BJ (cell line): ENCODE measurements around the gene SLC35F4. TPM values are rescaled to one million over a fixed set of nuclear protein-coding genes. Genes with fewer than 3 reads are reported as not detected.

Experiments used
- CTCF ChIA-PET: fragments of 350-600 bp; formaldehyde crosslinking; extraction: SDS; loops from one replicate; lab custom pipeline; 2021; ENCODE audit warnings: antibody characterized with exemption, inconsistent platforms; lab: Yijun Ruan, JAX
- POLR2A ChIA-PET: fragments of 300-600 bp; sonication (Branson Sonifier 250); formaldehyde crosslinking; extraction: SDS; loops from one replicate; lab custom pipeline; 2021; ENCODE audit warnings: antibody characterized with exemption; lab: Charles Lee
- DNase-seq: peaks from one replicate; pipeline ENCODE4 v3.0.0-alpha.2; 2011; ENCODE audit warnings: low read depth
- H3K27me3 ChIP-seq: 2 replicates; pipeline ENCODE4 v1.6.0; 2011; ENCODE audit warnings: low read length; ENCODE audit not compliant: control insufficient read depth, insufficient read depth
- H3K36me3 ChIP-seq: 2 replicates; pipeline ENCODE4 v1.5.1; 2011; ENCODE audit warnings: low read length; ENCODE audit not compliant: control insufficient read depth, insufficient read depth
- H3K4me3 ChIP-seq: 2 replicates; pipeline ENCODE4 v1.5.1; 2011; ENCODE audit warnings: low read depth, mild to moderate bottlenecking, control low read depth, low read length
- CTCF ChIP-seq: IDR thresholded peaks from 2 replicates; pipeline ENCODE4 v1.5.1; 2011; ENCODE audit warnings: low read depth, mild to moderate bottlenecking, control low read depth, inconsistent platforms, low read length, moderate library complexity; ENCODE audit not compliant: insufficient read depth
- polyA plus RNA-seq: library from polyadenylated mRNA; depleted of rRNA; stranded (reverse); fragments of >200 nt; gene quantifications from 2 replicates; pipeline ENCODE4 v1.2.3, GENCODE V29; 2011

SLC35F4 gene
- polyA plus RNA-seq, 1 experiment, result not detected

GRCh38 chr14:57875296-57875695, 9.4 kb upstream of the SLC35F4 start:
- ChIA-PET POLR2A (no interaction called here), CTCF (no interaction called here)
- no peak for TF ChIP-seq CTCF
- no peaks in the 10 kb centered on the region for H3K36me3 ChIP-seq
- no peak overlapping the region for H3K4me3 ChIP-seq
- H3K27me3 ChIP-seq, result no peaks in the 10 kb centered on the region
- no peak for DNase-seq

DNA sequence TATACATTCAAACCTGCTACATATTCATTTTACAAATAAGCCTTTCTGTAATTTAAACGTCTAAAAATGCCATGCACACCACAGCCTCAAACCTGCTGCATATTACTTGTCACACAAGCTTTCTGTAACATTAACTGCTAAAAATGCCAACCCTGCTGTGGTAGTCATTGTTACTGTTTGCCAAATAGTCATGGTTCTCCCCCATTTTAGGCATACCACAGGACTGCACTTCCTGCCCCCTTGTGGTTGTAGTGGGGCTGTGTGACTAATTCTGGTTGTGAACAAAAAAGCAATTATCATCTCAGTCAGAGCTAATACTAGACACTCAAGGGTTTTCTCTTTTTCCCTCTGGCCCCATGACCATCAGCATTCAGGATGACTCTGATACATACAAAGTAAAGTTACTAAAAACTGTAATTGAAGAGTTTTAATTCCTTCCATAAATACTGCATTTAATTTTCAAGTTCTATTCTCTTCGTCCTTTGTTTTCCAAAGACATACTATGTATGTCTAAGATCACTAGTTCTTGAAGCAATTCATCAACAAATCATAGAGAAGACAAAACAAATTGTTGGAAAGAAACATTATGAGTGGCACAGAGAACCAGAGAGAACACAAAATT, 5.7 kb upstream of the SLC35F4 start:
- no peak for DNase-seq
- H3K36me3 ChIP-seq, result no peaks in the 10 kb centered on the region
- peak; percentile 70 for TF ChIP-seq CTCF
- POLR2A ChIA-PET, result no interaction called here
- peaks cover 1% of the 10 kb centered on the region; the same call in 1 of the 2 replicates for H3K27me3 ChIP-seq
- CTCF ChIA-PET, result interaction anchor here (0.8 to 4.2 kb wide), 10 partner anchors 11 to 180 kb away, joined by 3 to 46 read pairs (median 7); no protein-coding TSS in a partner anchor
- no peak overlapping the region for H3K4me3 ChIP-seq

DNA sequence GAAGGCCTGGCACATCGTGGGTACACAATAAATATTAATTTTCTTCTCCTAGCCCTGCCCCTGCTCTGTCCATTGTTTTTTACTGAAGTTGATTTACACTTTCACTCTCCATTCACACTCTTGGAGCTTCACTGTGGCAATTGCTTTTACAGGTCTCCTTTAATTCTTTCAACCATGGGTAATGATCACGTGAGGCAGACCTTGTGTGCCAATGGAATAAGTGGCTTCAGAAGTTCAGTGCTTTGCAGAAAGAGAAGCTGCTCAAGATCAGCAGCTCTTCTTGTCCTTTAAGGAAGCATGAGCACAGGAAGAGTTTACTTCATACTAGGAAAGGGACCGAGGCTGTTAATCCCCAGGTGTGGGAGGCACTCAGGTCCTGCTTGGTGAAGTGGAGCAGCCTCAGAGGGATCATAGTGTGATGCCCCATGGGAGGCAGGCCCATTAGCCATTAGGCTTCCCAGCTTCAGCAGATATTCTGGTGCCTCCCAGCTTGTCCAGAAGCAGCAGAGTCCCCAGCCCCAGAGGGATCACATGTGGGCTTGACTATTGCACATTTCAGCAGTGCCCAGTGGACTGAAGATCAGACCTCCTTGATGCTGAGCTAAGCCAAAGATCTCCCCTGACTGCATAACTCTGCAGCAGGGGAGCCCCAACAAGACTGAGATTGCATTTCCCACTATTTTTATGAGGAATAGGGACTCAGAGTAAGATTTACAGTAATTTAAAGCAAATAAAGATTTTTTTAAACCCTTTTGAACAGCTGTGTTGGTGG, 5.0 kb upstream of the SLC35F4 start:
- ChIA-PET POLR2A (no interaction called here), CTCF (interaction anchor here (0.8 to 4.2 kb wide), 11 partner anchors 11 to 383 kb away, joined by 3 to 46 read pairs (median 5); no protein-coding TSS in a partner anchor)
- no peak for DNase-seq
- no peak for TF ChIP-seq CTCF
- Histone ChIP-seq H3K4me3 (no peak overlapping the region), H3K36me3 (no peaks in the 10 kb centered on the region), H3K27me3 (peaks cover 8% of the 10 kb centered on the region)

DNA sequence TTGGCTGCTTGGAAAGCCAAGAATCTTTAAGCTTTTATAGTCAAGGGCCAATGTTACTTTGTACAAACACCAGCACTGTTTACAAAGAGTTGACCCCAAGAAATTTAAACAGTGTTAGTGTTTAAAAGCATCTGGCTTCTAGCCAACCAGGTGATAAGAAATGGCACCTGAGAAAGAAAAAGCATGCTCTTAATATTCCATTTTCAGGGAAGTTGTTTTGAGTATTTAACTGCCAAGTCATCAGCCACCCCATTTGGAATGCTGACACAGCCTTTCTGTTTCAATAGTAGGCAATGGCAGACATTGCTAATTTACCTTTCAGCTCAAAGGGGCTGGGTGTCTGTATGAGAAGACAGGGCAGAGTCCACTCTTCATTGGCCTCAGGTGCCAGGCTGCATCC, 3.7 kb upstream of the SLC35F4 start:
- POLR2A ChIA-PET, result no interaction called here
- Histone ChIP-seq H3K27me3 (peaks cover 14% of the 10 kb centered on the region), H3K4me3 (no peak overlapping the region), H3K36me3 (no peaks in the 10 kb centered on the region)
- no peak for TF ChIP-seq CTCF
- DNase-seq, result no peak
- CTCF ChIA-PET, result interaction anchor here (4.2 kb wide), 1 partner anchor 178 kb away, joined by 46 read pairs; no protein-coding TSS in a partner anchor

DNA sequence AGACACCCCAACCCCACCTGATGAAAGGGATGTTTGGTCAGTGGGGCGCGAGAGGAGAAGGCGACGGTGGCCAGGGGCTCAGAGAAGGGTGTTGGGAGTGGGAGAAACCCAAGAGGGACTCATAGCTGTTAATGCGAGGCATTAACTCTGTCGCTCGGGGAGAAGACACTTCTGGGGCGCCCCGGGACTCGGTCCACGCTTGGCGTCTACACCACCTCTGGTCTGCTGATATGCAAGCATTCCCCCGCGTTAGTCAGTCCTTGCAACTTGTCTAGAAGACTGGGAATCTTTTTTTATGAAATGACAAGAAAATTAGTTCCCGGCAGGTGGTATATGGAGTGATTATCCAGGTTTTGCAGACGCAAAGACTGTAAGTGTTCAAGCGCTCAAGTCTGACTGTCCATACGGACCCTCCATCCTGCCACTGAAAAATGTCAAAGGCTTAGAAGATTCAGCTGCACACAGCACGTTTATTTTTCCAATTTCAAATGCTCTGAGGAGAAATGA, 360 bp upstream of the SLC35F4 start:
- ChIA-PET CTCF (no interaction called here), POLR2A (no interaction called here)
- peaks cover 18% of the 10 kb centered on the region for H3K27me3 ChIP-seq
- no peak overlapping the region for H3K4me3 ChIP-seq
- DNase-seq, result no peak
- no peaks in the 10 kb centered on the region for H3K36me3 ChIP-seq
- no peak for TF ChIP-seq CTCF
